WERI-Rb-1 (cell line): ENCODE measurements around the gene MSX1.

Experiments
- DNase-seq: peaks from one replicate; pipeline ENCODE4 v3.0.0-alpha.2; 2020
- H3K27ac ChIP-seq: fragments of 250-450 bp; sonication (Bioruptor Pico); 2 replicates; pipeline ENCODE4 v1.5.1; 2020; ENCODE audit warnings: mild to moderate bottlenecking, moderate library complexity
- H3K27me3 ChIP-seq: fragments of 250-450 bp; sonication (Bioruptor Pico); 2 replicates; pipeline ENCODE4 v1.5.1; 2021; ENCODE audit warnings: mild to moderate bottlenecking, low read depth, moderate library complexity; ENCODE audit not compliant: insufficient read depth, severe bottlenecking
- H3K36me3 ChIP-seq: fragments of 250-450 bp; sonication (Bioruptor Pico); 2 replicates; pipeline ENCODE4 v1.5.1; 2020; ENCODE audit warnings: mild to moderate bottlenecking, moderate library complexity
- H3K4me3 ChIP-seq: 2 replicates; pipeline ENCODE4 v1.5.1; 2011; ENCODE audit warnings: low read depth, mild to moderate bottlenecking, control low read depth, low read length
- H3K9me3 ChIP-seq: fragments of 250-450 bp; sonication (Bioruptor Pico); 2 replicates; pipeline ENCODE4 v1.5.1; 2021; ENCODE audit warnings: mild to moderate bottlenecking, moderate library complexity; ENCODE audit not compliant: severe bottlenecking
- CTCF ChIP-seq: IDR thresholded peaks from 2 replicates; pipeline ENCODE4 v1.5.1; 2011; ENCODE audit warnings: low read depth, mild to moderate bottlenecking, control low read depth, inconsistent platforms, low read length

MSX1 gene

DNA sequence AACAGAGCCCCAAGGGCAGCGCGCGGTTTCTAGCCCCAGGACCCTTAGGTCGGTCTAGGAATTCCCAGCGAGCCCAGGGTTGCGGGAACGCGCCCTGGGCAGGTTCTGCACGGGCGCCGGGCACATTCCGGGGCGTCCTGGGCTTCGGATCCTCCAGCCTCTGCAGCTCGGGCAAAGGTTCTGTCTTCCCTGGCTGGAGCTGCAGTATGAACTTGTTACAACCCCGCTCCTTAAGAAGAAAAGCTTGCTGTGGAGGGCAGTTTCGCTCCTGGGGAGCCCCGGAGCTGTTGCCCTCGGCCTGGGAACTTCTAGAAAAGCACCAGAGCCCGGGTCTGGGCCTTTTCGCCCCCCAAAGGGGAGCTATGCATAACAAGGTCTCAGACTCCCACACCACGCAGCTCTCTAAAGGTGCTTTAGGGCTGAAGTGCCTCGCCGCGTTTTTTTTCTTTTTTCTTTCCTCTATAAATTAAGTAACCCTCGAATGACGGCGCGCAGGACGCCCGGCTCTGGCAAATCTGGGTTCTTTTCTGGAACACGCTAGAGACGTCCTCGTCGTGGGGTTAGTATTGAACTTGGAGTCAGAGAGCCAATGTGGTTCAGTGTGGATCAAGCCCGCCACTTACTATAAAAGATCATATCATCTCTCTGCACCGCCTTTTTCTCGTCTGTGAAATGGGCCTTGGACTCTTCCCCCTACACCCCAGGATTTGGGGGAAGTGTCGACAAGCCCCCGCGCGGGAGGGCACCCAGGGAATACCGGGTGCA, 5.7 kb downstream of the MSX1 start:
- peak overlapping the region; percentile 55 for H3K4me3 ChIP-seq

GRCh38 chr4:4865705-4866123, 6.2 kb downstream of the MSX1 start:
- Histone ChIP-seq H3K27me3 (peaks cover 92% of the 10 kb centered on the region), H3K4me3 (peak overlapping the region; percentile 55), H3K36me3 (peaks cover 5% of the 10 kb centered on the region), H3K27ac (no peak overlapping the region), H3K9me3 (no peaks in the 10 kb centered on the region)
- TF ChIP-seq CTCF = no peak
- DNase-seq = no peak

More for the DNA sequence above, 5.7 kb downstream of the MSX1 start:
- no peak for DNase-seq
- TF ChIP-seq CTCF = no peak
- Histone ChIP-seq H3K27ac (no peak overlapping the region), H3K36me3 (peaks cover 5% of the 10 kb centered on the region), H3K9me3 (no peaks in the 10 kb centered on the region), H3K27me3 (peaks cover 89% of the 10 kb centered on the region)

GRCh38 chr4:4866124-4866865, 6.8 kb downstream of the MSX1 start:
- TF ChIP-seq CTCF = no peak
- peak; percentile 65 for DNase-seq
- Histone ChIP-seq H3K36me3 (peaks cover 5% of the 10 kb centered on the region), H3K27me3 (peaks cover 92% of the 10 kb centered on the region), H3K9me3 (no peaks in the 10 kb centered on the region), H3K4me3 (peak overlapping the region; percentile 55), H3K27ac (no peak overlapping the region)

- Histone ChIP-seq H3K27me3 (peaks cover 92% of the 10 kb centered on the region), H3K4me3 (peak overlapping the region; percentile 55), H3K36me3 (peaks cover 5% of the 10 kb centered on the region), H3K27ac (no peak overlapping the region), H3K9me3 (no peaks in the 10 kb centered on the region)
- no peak for DNase-seq
- no peak for TF ChIP-seq CTCF
Observed at GRCh38 chr4:4866866-4867374, 7.5 kb downstream of the MSX1 start.

GRCh38 chr4:4867375-4868039, 8.0 kb downstream of the MSX1 start:
- DNase-seq = peak; percentile 90
- Histone ChIP-seq H3K4me3 (peak overlapping the region; percentile 55), H3K27me3 (peaks cover 94% of the 10 kb centered on the region), H3K9me3 (no peaks in the 10 kb centered on the region), H3K36me3 (peaks cover 5% of the 10 kb centered on the region), H3K27ac (no peak overlapping the region)
- peak; percentile 91 for TF ChIP-seq CTCF
